ENCODE data around the gene LIPC. TPM values are rescaled to one million over a fixed set of nuclear protein-coding genes. Genes with fewer than 3 reads are reported as not detected.

Gene LIPC
- total RNA-seq, 1 donor from 2014 or later: 0.62 TPM

DNA sequence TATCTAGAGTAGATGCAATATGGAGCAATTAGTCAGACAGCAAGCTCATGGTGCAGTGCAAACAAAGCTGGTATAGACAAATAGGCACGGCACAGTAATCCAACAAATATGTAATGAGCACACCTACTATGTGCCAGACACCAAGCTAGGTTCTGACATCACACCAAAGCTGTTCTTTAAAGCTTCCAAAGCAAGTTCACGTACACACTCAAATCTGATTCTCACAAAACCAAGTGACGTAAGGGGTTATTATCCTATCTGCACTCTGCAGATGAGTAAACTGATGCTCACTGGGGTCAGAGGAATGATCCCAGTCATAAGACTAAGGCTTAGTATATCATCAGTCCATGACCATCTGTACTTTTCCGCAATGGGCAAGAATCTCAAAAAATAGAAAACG lies 27.8 kb upstream of the LIPC start:
- DNase-seq (ENCODE audit: low spot score): no peak
- intact Hi-C loops (cut with DNase I): no loop called here

DNA sequence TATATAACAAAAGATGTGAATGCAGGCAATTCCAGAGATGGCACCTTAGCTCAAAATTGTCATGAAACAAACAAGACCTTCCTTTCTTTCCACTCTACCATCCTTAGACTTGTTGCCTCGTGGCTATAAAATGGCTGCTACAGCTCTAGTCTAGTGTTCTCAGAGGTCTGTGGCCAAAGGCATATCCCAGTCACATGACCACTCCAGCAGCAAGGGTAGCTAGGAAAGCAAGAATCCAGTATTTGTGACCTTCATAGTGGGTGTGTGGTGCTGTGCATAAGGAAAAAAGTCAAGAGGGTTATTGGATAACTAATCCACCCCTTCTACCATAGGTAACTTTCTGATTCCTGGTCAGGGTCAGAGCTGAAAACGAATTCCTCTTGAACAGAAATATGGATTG lies 27.1 kb upstream of the LIPC start:
- intact Hi-C loops (cut with DNase I): no loop called here
- no peak for DNase-seq (ENCODE audit: low spot score)

DNA sequence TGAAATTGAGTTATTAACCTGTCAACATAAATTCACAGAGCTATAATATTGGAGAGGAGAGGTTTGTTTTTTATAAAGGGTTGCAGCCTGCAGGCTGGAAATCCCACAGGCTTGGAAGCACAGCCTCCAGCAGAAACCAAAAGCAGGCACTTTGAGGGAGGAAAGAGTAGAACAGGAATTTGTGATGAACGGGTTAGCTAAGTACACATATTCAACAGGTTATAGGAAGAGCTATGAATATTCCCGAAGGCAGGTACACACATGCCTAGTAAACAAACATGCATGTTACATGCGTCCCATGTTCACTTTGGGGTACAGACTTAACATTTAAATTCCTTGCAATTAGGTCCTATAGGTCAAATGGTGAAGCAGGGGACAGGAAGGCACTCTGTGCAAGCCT lies 25.9 kb upstream of the LIPC start:
- no peak for DNase-seq (ENCODE audit: low spot score)
- intact Hi-C loops (cut with DNase I): no loop called here

GRCh38 chr15:58406811-58407210 lies 25.0 kb upstream of the LIPC start:
- intact Hi-C loops (cut with DNase I): no loop called here
- no peak for DNase-seq (ENCODE audit: low spot score)

DNA sequence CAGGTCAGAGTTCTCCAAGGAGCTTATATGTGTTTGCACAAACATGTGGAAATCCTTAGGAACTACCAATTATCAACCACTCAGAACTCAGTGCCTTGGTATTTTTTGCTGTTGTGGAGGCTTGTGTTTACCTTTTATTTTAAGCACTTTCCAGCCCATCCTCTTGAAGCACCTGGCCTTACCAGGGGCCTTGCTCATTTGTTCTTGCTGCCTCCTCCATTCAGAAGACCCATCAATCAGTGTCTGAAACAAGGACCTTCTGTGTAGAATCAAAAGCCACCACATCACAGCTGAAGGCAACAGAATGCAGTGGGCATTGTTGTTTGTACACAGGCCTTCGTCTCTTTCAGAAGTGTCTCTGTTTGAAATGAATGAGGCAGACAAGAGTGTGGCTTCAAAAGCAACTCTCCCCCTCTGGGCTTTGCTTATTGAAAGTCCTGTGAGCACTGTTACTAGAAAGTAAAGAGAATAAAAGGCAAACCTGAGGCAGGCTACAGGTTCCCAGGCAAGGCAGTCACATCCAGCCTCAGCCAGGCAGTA lies 24.5 kb upstream of the LIPC start:
- DNase-seq (ENCODE audit: low spot score): no peak
- intact Hi-C loops (cut with DNase I): no loop called here

DNA sequence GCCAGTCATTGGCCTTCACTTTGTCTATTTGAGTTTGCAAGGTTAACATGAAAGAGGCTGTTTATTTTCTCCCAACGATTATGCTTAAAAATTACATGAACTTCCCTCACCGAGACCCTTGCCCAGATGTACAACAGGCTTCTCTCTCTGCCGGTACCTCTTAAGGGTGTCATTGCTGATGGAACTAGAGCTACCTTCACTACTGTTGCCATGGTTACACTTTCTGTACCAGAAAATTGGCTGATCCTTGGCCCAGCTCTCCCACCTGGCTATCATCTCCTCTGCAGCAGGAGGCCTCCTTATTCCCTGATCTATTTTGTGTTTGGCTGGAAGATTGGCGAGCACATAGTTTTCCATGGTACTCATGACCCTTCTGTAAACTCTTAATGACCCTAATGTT lies 24.0 kb upstream of the LIPC start:
- intact Hi-C loops (cut with DNase I): no loop called here
- no peak for DNase-seq (ENCODE audit: low spot score)

- intact Hi-C loops (cut with DNase I): no loop called here
- no peak for DNase-seq (ENCODE audit: low spot score)
Measured at GRCh38 chr15:58409861-58410260, 21.9 kb upstream of the LIPC start.

DNA sequence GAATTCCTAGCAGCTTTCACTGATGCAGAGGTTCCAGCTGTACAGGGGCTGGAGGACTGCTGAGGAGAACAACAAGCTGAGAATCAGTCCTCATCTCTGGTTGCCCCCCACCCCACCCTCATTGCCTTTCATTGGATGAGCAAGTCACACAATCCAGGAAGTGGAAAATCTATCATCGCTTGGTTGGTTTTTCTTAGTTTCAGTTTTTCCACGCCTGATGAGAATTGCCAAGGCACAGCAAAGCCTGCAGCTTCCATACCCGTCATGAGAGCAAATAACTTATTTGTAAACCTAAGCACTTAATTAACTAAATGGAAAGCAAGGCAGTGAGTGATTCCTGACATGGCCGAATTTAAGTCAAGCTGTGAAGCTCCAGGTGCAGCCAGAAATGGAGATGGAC lies 21.4 kb upstream of the LIPC start:
- DNase-seq (ENCODE audit: low spot score): no peak
- intact Hi-C loops (cut with DNase I): no loop called here

GRCh38 chr15:58413253-58413652 lies 18.5 kb upstream of the LIPC start:
- no peak for DNase-seq (ENCODE audit: low spot score)
- intact Hi-C loops (cut with DNase I): no loop called here

DNA sequence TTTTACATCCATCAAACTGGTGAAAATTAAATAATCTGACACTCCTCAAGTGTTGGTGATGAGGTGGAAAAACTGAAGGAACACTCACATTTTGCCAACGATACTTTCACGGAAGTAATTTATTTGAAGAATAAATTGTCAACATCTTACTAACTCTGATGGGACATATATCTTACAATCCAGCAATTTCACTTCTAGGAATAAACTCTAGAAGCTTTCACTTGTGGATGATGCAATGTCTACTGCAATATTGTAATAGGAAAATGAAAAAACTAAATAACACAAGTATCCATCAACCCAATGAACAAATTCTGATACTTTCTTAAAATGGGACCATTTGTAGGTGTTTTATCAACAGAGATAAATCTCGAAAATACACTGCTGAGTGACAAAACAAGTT lies 16.2 kb upstream of the LIPC start:
- DNase-seq (ENCODE audit: low spot score): no peak
- intact Hi-C loops (cut with DNase I): no loop called here

DNA sequence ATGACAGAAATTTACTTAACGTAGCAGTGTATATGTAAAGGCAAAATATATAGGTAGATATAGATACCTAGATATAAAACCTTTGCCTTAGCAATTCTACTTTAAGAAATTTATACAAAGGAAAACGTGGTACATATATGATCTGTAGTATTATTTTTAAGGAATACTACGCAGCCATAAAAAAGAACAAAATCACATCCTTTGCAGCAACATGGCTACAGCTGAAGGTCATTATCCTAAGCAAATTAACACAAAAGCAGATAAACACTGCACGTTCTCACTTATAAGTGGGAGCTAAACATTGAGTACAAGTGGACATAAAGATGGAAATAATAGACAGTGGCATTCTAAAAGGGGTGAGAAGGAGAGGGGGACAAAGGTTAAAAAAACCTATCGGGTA lies 14.8 kb upstream of the LIPC start:
- DNase-seq (ENCODE audit: low spot score): no peak
- intact Hi-C loops (cut with DNase I): no loop called here

DNA sequence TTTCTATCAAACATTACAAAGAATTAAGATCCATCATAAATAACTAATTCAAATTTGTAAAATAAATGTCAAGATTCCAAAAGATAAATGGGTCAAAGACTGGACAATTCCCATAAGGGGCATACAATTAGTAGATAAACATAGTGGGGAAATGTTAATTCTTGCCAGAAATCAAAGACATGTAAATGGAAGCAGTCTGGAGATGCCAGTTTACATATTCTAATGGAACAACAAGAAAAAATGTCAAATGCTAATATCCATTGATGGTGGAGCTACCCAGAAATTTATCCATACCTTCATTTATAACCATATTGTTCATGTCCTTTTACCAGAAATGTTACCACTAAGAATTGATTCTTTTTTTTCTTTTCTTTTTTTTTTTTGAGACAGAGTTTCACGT lies 13.7 kb upstream of the LIPC start:
- intact Hi-C loops (cut with DNase I): no loop called here
- no peak for DNase-seq (ENCODE audit: low spot score)

DNA sequence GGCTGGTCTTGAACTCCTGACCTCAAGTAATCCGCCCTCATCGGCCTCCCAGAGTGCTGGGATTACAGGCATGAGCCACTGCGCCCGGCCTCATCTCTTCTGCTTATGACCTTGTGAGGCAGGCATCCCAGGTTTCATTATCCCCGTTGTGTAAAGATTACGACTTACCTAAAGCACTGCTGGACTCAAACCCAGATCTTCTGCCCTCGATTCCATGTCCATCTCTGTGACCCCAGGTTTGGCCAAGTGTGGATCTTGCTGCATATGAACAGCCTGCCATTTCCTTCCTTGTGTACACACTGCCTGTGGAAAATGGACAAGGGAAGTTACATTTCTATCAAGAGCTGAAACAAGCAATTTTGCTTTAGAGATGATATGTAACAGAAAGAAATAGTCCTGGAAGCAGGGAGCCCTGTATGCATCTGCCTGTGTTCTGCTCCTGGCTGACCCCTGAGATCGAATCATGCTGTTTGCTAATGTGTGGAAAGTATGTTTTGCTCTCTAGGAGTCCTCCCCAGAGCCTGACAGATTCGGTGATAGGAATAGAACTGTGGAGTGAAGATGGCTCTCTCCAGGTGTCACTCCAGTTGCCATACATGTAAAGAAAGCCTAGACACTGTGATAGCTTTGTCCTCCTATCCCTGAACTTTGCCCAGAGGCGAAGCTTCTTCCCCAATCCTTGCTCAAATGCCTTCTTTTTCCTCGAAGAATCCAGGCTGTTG lies 11.8 kb upstream of the LIPC start:
- DNase-seq (ENCODE audit: low spot score): no peak
- intact Hi-C loops (cut with DNase I): no loop called here

DNA sequence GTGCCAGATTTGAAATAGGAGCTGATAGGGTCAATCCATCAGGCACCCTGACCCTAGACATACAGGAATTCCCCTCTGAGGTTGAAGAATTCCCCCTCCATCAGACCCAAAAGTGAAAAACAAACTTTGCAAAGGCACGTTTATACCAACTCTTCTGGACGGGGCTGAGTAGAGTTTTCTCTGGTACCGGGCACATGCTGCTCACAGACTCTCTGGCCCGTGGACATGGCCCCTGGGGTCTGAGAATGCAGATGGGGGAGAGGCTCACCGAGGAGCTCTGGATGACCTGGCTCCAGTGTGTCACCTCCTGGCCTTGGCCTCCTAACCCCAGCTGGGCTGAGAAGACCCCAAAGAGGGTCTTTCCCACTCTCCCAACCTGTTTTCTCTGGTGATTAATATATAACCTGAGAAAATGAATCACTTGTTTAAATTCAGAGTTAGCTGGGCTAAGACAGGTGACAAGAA lies 11.2 kb upstream of the LIPC start:
- no peak for DNase-seq (ENCODE audit: low spot score)
- intact Hi-C loops (cut with DNase I): no loop called here

- intact Hi-C loops (cut with DNase I): no loop called here
- no peak for DNase-seq (ENCODE audit: low spot score)
Measured at GRCh38 chr15:58423205-58423604, 8.6 kb upstream of the LIPC start.

DNA sequence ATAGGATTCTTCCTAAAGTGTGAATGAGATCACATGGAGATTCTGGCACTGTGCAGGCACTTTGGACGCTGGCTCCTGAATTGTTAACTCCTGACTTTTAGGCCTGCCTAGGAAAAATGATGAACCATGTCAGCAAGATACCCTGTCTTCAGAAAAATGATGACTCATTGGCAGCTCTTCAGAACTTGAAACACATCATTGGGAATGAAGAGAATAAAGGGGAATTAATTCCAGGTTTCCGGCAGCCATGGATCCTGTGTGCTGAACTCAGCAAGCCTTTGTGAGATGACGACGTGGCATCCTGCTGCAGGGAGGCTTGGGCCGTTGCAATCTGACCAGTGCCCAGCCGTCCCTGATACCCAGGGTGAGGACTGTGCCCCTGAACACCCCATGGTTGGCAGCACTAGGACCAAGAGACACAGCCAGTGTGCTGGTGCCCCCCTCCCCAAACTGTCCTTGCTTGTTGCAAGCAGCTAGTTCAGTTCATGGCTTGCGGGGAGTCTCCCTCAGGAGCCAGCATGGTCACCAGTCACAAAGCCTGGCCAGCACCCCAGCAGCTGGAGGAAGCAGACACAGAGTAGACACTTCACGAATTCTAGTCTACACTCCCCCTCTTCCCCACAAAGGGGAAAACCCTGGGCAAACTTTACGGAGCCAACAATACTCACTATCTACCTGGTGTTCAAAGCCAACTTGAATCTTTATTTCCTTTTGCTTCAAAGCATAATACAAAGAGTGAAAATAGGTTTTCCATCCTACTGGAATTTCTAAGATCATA lies 7.8 kb upstream of the LIPC start:
- intact Hi-C loops (cut with DNase I): no loop called here
- no peak for DNase-seq (ENCODE audit: low spot score)

GRCh38 chr15:58424722-58425121 lies 7.1 kb upstream of the LIPC start:
- intact Hi-C loops (cut with DNase I): no loop called here
- DNase-seq (ENCODE audit: low spot score): no peak

DNA sequence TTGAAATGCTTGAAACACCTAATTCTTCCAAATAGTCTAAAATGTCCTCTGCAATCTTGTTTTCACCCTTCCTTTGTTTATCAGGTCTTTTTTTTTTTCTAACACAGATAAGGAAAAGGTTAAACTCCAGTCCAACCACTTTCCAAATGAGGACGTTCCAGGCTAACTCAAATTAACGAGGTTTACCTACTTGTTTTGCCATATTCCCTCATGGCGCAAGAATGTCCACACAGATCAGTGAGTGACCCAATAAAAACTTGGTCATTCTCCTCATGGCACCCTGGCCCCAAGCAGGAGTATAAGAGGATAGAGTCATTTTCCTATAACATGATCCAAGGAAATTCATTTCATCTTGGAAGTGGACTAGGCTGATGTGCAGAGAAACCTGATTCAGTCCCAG lies 6.6 kb upstream of the LIPC start:
- intact Hi-C loops (cut with DNase I): no loop called here
- DNase-seq (ENCODE audit: low spot score): no peak

DNA sequence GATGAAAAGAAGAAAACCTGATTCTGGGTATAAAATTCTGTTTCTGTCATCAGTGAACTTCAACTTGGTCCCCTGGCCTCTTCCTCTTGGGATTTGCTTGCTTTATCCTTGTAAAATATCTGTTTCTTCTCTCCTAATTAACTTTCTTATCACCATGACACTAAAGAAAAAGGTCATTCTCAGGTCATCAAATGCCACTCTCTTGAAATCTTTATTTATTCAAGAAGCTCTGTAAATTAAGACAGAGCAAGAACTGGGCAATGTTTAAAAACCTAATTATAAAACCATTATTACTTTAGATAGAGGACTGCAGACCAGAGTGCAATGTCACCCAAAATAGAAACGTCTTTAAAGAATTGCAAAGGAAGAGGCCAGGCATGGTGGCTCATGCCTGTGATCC lies 6.0 kb upstream of the LIPC start:
- intact Hi-C loops (cut with DNase I): no loop called here

DNA sequence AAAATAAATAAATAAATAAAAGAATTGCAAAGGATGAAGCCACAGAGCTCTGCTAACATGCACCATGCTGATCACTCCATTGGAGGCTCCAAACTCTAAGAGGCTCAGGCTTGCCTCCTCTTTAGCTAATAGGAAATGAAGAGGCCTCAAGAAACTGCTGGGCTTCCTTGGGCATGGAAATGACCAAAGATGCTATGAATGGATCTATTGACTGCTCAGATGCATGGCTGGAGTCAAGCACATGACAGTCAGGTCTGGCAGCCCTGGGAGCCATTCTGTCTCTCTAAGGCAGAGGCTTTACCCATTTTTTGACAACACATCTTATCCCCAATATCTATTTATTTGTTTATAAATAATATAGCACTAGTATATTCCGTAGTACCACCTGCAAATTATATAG lies 5.3 kb upstream of the LIPC start:
- DNase-seq (ENCODE audit: low spot score): no peak
- intact Hi-C loops (cut with DNase I): no loop called here

More for the DNA sequence above, 6.0 kb upstream of the LIPC start:
- DNase-seq (ENCODE audit: low spot score): no peak

DNA sequence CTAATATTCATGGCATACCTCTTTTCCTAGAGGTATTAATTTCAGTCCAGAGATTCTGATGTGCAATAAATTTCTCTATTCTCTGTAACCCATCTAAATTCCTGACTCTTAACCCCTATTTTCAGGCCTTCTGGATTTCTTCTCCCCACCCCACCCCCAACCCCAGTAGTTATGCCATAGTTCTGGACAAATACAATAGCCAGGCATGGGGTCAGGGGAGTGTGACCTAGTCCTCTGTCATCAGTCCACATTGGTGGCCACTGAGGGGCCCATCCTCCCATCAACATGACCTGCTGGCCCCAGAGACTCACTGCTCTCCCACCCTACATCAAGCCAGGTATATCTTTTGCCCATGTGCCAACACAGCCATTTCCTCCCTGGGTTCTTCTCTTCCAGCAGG lies 3.8 kb upstream of the LIPC start:
- no peak for DNase-seq (ENCODE audit: low spot score)
- intact Hi-C loops (cut with DNase I): no loop called here
